Activated naive CD4-positive, alpha-beta T cell treated with Interleukin-2 at 50 U/mL for 16 hours (primary cell): ENCODE data around the gene PTPN23.
"Not testable (repeated sequence)": the region's sequence is repeated elsewhere in the genome, so short reads cannot be mapped to it uniquely, and the experiment has no call there.

ENCODE experiments used
- DNase-seq: peaks from one replicate; pipeline ENCODE4 v3.0.0-alpha.2; 2020

PTPN23 gene, protein sequence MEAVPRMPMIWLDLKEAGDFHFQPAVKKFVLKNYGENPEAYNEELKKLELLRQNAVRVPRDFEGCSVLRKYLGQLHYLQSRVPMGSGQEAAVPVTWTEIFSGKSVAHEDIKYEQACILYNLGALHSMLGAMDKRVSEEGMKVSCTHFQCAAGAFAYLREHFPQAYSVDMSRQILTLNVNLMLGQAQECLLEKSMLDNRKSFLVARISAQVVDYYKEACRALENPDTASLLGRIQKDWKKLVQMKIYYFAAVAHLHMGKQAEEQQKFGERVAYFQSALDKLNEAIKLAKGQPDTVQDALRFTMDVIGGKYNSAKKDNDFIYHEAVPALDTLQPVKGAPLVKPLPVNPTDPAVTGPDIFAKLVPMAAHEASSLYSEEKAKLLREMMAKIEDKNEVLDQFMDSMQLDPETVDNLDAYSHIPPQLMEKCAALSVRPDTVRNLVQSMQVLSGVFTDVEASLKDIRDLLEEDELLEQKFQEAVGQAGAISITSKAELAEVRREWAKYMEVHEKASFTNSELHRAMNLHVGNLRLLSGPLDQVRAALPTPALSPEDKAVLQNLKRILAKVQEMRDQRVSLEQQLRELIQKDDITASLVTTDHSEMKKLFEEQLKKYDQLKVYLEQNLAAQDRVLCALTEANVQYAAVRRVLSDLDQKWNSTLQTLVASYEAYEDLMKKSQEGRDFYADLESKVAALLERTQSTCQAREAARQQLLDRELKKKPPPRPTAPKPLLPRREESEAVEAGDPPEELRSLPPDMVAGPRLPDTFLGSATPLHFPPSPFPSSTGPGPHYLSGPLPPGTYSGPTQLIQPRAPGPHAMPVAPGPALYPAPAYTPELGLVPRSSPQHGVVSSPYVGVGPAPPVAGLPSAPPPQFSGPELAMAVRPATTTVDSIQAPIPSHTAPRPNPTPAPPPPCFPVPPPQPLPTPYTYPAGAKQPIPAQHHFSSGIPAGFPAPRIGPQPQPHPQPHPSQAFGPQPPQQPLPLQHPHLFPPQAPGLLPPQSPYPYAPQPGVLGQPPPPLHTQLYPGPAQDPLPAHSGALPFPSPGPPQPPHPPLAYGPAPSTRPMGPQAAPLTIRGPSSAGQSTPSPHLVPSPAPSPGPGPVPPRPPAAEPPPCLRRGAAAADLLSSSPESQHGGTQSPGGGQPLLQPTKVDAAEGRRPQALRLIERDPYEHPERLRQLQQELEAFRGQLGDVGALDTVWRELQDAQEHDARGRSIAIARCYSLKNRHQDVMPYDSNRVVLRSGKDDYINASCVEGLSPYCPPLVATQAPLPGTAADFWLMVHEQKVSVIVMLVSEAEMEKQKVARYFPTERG (N-terminal part only)

DNA sequence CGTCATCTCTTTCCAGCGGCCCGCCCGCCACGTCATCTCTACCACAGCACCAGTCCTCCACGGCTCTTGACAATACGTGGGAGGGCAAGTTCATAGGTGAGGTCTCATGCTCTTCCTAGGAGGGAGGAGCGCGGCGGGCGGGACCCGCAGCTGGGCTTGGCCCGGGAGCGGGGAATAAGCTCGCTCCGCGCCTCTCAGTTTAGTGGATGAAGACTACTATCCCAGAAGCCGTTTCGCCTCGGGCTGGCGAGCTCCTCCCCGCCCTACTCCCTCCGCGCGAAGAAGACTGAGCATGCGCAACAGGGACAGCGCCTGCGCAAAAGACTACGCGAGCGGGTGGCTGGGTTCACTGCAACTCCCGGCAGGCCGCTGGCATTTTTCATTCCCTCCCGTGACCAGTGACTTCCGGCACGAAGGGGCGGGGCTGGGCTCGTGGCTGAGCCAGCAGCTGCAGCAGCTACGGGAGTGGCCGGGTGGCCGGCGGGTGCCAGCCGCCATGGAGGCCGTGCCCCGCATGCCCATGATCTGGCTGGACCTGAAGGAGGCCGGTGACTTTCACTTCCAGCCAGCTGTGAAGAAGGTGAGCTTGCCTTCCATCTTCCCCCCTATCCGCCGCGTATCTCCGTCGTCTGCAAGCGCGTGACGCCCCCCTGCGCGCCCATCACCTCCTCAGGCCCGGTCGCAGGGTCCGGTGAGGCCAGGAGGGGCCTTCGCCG, at the start of gene PTPN23:
TSS of gene PTPN23 (plus strand) at position 421 of the 716 bp plus-strand sequence. CDS start at position 497, 76 bp downstream.
- DNase-seq, result peak; percentile 99

DNA sequence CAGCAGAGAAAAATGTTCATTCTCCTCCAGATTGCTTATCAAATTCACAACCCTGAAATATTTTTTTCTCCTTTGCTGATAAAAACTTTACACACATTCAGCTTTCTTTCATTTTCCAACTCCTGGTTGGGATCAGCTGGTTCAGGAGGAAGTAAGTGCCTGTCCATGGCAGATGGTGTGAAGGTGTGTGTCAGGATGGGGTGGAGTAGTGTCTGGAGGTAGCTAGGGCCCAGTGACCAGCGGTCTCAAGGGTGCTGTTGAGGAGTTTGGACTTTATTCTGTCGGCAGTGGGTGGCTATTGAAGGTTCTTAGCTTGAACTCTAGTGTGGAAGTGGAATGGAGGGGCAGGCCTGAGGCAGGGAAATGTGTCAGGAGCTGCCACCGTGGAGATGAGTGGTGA, 46.9 kb upstream of the PTPN23 start:
- no peak for DNase-seq

DNA sequence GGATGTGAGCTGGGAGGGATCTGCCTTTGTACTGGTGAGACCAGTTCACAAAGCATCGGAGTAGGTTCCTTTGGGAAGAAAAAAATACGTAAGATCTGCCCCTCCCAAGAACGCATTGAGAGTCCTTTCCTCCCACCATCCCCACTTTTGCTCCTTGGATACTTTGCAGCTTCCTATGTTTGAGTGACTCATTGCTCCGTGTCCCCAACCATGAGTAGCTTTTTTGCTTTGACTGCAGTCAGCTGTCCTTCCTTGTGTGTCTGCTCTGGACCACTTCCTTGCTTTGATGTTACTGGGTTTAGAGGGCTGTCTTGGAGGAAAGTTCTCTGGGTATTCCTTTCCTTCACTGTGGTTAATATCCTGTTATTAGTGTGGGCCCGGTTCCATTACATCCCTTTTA, 43.2 kb upstream of the PTPN23 start:
- DNase-seq, result no peak

DNA sequence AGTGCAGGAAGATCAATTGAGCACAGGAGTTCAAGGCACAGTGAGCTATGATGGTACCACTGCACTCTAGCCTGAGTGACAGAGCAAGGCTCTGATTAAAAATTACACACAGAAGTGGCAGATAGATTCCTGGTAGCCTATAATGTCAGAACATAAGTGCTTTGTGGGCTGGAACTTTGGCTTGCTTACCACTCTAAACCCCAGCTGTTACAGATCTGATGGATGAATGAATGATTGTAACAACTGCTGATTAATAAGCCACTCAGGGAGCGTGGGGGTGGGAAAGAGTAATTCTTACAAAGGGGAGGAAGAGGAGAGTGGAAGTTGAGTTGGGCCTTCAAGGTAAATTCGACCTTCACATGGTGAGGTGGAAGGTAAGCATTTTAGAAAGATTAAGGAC, 40.9 kb upstream of the PTPN23 start:
- DNase-seq, result no peak

DNA sequence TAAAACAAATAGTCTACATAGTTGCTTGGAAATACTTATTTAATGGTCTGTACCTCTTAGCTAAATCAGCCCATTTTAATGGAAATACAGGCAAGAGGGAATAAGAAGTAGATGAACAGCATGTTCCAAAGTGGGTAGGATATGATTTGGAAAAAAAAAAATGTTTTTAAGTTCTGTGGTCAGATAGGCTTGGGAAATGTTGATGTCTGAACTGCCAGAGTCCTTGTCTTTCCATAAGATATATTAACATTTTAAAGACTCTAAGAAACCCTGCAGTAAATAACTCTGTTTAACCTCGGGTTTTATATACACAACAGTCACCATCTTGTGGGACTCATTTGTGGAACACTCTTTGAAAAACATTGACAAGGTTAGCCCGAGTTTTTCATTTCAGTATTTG, 40.0 kb upstream of the PTPN23 start:
- no peak for DNase-seq

DNA sequence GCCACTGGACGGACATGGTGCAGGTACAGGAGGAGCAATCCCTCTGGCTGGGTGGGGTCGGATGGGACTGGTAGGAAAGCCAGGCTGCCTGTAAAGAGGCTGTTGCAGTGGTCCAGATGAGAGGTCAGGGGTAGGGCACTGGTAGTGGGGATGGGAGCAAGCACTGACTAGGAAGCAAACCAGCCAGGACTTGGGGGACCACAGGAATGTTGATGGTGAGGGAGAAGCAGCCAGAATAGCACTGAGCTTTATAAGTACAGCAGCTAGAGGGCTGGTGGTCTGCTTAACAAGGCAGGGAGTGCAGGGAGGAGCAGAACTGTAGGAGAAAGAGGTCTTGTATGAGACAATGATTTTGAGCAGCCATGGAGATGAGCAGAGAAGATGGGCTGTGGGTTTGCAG, 38.7 kb upstream of the PTPN23 start:
- DNase-seq, result no peak

DNA sequence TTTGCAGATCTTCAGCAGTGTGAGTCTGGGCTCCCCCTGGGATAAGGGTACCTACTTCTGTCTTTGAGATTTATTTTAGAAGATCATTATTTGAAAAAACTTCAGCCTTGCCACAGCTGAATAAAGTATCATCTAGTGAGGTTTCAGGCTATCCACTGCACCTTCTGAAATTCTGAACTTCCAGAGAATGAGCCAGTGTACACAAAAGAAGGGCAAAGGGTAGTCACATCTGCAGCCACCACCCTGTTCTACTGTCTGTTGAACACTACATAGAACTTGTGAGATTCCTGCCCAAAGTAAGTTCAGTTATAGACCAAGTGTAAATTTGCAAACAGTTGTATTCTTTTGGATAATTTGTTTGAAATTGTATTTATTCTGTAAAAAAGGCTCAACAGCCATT, 38.0 kb upstream of the PTPN23 start:
- DNase-seq, result no peak

DNA sequence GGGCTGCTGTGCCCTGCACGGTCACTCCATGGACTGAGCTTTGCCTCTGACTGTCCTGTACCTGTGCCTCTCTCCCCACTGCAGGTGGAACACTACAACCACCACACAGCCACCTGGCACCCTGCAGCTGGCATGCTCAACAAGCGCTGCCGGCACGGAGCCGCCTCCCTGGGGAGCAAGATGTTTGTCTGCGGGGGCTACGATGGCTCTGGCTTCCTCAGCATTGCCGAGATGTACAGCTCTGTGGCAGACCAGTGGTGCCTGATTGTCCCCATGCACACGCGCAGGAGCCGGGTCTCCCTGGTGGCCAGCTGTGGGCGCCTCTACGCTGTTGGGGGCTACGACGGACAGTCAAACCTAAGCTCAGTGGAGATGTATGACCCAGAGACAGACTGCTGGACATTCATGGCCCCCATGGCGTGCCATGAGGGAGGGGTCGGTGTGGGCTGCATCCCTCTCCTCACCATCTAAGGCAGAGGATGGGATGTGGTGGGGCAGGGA, 37.3 kb upstream of the PTPN23 start:
- DNase-seq, result no peak

DNA sequence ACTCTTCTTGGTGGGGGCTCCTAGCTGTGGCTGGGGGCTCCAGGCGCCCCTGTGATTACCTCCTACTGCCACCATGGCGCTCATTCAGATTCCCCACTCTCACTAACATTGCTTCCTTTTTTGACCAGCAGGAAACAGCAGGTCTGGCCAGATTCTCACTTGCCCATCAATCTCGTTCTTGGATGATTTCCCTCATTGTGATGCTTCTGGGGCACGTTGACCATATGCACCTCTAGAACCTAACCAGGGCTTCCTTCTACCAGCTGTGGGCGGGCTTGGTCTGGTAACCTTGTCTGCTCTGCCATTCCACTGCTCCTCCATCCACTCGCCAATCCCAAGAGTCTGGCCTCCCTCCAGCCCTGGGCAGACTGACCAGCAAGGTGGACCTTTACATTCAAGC, 35.9 kb upstream of the PTPN23 start:
- no peak for DNase-seq

DNA sequence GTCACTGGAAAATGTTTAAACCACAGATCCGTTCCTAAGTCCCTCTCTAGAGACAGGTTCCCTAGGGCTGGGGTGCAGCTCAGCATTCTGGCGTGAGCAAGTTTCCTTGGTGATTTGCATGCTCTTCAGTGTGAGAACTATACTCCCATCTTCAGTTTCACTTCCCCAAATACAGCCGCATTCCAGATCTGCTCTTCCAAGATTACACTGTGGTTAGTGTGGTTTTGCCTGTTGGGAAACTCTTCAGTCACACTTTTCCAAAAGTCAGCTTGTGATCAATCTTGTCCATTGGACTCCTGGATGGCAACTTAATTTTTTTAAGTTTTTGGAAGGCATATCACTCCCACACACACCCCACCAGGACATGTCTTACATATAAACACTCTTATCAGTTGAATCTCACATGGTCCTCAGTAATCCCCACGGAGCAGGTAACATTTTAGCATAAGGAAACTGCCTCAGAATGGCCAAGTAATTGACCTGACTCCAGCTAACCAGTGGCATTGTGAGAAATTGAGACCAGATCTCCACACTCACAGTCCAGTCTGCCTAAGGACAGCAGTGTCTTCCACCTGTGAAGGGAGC, 33.5 kb upstream of the PTPN23 start:
- no peak for DNase-seq

DNA sequence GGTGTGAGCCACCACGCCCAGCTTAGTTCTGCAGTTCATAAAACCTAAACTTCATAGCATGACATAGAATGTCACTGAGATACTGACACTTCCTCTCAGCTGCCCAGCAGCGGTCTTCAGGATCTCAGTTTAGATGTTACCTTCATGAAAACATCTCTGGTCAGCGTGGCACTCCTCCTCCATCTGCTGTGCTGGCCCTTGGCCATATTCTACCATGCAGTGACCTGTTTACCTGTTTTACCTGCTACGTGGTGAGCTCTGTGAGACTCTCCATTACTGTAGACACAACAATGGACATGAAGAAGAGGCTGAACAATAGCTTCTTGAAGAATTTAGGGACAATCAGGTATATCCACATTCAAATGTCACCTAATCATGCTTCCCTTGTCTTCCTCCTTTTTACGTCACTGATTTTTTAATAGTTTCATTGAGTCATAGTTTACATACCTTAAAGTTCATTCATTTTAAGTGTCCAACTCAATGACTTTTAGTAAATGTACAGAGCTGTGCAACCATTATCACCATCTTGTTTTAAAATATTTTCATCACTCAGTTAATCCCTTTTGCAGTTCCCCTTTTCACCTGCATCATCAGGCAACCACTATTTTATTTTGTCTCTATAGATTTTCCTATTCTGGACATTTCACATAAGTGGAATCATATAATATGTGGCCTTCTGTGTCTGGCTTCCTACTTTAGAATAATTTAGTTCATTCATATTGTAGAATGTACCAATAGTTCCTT, 32.2 kb upstream of the PTPN23 start:
- no peak for DNase-seq

DNA sequence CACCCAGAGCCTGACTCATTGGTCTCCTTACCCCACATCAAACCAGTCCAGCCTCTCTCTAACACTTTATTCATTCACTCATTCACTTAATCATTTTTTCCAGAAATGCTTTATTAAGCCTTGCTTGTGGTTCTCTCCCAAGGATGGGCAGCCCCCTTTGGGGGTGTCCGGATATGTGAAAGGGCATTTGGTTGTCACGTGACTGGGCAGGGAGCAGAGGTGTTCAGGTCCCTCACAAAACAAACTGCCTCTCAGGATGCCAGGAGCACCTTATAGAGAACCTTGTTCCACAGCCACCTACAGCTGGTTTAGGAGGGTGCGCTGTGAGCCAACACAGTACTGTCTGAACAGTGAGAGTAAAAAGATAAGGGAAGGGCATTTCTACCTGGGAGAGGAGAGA, 25.8 kb upstream of the PTPN23 start:
- DNase-seq, result no peak

DNA sequence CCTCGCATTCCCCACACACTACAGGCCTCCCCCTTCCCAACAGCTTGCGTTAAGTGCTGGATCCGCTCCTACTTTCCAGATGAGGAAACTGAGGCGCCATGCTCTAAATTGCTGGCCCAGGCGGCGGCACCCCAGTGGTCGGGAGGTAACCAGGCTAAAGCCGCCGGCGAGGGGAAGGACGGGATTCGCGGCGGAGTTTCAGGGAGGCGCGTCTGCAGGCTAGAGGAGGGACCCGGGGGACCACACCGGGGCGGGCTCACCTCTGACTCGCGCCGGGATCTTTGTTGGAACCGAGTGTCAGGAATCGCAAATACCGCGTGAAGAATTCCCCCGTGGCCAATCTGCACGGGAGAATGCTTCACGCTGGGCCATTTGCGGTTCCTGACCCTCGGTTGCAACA, 24.6 kb upstream of the PTPN23 start:
- DNase-seq, result no peak

DNA sequence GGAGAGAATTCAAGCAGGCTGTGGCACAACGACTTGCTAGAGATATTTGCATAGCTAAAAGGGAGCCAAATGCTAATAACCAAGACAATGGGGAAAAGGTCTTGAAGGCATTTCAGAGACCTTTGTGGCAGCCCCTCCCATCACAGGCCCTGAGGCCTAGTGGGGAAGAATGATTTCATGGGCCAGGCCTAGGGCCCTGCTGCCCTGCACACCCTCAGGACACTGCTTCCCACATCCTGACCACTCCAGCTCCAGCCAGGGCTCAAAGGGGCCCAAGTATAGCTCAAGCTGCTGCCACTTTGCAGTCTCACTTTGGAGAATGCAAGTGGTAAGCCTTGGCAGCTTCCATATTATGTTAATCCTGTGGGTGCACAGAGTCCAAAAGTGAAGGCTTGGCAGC, 21.5 kb upstream of the PTPN23 start:
- DNase-seq, result no peak

DNA sequence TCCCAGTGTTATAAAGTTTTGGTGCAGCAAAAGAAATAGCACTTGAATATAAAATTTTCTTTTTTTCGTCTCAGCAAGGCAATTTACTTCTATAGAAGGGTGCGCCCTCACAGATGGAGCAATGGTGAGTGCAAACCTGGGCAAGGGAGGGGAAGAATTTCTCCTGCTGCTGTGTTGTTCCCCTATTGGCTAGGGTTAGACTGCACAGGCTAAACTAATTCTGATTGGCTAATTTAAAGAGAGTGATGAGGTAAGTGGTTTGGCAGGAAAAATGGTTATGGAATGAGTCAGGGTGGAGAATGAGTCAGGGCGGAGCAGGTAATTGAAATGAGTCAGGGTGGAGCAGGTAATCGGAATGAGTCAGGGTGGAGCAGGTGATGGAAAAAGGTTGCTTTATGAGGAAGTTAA, 20.7 kb upstream of the PTPN23 start:
- DNase-seq, result peak; percentile 11

DNA sequence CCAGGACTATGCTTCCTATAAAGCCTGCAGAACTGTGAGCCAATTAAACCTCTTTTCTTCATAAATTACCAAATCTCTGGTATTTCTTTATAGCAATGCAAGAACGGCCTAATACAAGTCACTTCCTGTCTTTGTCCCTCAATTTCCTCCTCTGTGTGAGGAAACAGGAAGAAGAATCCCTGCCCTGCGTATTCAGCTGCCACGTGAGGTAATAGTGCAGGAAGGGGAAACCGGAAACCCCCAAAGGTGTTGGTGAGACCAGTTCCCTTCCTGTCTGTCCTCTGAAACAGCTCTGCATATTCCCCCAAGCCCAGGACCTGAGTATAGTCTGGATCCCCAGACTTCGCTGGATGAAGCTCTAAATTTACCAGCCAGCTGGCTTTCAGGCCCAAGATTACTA, 18.1 kb upstream of the PTPN23 start:
- DNase-seq, result no peak

DNA sequence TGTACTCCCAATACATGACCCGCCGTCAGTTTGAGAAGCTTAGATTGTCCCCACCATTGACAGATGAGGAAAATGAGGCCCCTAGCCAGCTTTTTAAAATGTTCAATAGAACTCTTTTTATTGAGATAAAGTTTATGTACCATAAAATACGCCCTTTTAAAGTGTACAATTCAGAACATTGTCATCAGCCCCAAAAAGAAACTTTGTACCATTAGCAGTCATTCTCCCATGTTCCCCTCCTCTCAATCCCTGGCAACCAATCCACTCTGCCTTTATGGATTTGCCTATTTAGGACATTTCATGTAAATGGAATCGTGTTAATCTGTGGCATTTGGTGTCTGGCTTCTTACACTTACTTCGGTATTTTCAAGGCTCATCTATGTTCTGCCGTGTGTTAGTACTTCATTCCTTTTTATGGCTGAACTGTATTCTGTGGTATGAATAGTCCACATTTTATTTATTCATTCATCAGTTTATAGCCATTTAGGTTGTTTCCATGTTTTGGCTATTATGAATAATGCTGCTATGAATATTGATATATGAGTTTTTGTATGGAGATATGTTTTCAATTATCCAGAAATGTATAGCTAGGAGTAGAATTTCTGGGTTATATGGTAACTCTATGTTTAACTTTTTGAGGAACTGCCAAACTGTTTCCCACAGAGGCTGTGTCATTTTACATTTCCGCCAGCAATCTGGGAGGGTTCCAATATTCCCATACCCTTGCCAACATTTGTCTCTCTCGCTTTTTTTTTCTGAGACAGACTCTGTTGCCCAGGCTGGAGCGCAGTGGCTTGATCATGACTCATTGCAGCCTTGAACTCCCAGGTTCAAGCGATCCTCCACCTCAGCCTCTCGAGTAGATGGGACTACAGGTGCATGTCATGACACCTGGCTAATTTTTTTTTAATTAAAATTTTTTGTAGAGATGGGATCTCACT, 15.3 kb upstream of the PTPN23 start:
- no peak for DNase-seq

DNA sequence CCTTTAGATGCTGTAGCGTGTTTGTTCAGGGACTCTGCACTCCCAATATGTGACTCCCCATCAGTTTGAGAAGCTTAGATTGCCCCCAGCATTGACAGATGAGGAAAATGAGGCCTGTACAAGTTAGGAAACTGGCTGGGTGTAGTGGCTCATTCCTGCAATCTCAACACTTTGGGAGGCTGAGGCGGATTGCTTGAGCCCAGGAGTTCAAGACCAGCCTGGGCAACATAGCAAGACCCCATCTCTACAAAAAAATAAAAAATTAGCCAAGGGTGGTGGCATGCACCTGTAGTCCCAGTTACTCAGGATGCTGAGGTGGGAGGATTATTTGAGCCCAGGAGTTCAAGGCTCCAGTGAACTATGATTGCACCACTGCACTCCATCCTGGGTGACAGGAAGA, 14.0 kb upstream of the PTPN23 start:
- DNase-seq, result no peak

DNA sequence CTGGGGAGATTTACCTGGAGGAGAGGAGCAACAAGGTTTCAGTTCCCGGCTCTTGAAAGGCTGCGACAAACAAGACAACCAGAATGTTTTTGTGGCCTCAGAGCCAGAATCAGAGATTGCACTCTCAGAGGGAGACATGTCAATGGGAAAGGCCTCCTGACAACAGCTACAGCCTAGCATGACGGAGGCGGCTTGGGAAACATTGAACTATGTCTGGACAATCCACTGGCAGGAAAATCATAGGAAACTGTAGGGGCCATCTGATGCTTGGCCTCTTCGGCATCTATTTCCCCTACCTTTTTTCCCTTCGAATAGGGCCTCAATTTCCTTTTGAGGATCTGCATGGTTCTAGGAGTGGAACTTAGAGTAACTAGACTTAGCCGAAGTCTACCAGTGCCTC, 13.2 kb upstream of the PTPN23 start:
- no peak for DNase-seq

DNA sequence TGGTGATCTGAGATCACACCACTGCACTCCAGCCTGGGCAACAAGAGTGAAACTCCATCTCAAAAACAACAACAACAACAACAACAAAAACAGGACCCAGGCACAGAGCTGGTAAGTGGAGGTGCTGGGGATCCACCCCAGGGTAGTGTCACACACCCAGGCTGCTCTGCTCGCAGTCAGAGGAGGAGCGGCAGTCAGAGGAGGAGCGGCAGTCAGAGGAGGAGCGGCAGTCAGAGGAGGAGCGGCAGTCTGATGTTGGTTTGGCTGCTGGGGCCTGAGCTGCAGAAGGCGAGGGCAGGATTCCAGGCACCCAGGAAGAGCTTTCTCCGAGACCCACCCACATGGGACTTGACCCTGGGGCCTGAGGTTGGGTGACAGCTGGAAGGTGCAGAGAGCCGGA, 10.8 kb upstream of the PTPN23 start:
- not testable (repeated sequence) for DNase-seq
